Stimulated activated CD8-positive, alpha-beta memory T cell treated with anti-CD3 and anti-CD28 coated beads, Interleukin-15, amount 100 ng/mL, for 4 hours (primary cell): Measurements from ENCODE around the gene HOXC11.
A peak's percentile ranks its signal among the peaks of the same experiment; 100 is the strongest.

Source experiments
- DNase-seq, 2 donors: peaks; one replicate each; pipeline ENCODE4 v3.0.0-alpha.2; 2020; ENCODE audit warnings: low read depth in 2 of 2

HOXC11 gene

GRCh38 chr12:53997204-53998109 is 24.5 kb downstream of the HOXC11 start:
- DNase-seq = no peak

GRCh38 chr12:53998110-53998899 is 25.4 kb downstream of the HOXC11 start:
- no peak for DNase-seq

- DNase-seq = no peak
Observed at GRCh38 chr12:53998900-53999236, 25.9 kb downstream of the HOXC11 start.

GRCh38 chr12:53999559-54000115 is 26.7 kb downstream of the HOXC11 start:
- DNase-seq = no peak

- no peak for DNase-seq
Observed at GRCh38 chr12:54000116-54001114, 27.5 kb downstream of the HOXC11 start, which contains the start of gene HOXC9. HOXC9 (plus strand) TSS chr12:54000161; CDS start chr12:54000189, 28 bp downstream.

- DNase-seq = no peak
Observed at GRCh38 chr12:54001283-54002187, 28.6 kb downstream of the HOXC11 start.

GRCh38 chr12:54002278-54002914 is 29.5 kb downstream of the HOXC11 start:
- no peak for DNase-seq

- no peak for DNase-seq
Observed at GRCh38 chr12:54002915-54003389, 30.0 kb downstream of the HOXC11 start.

GRCh38 chr12:54003625-54004024 is 30.7 kb downstream of the HOXC11 start:
- DNase-seq = no peak

- no peak for DNase-seq
Observed at GRCh38 chr12:54004063-54004840, 31.3 kb downstream of the HOXC11 start.

- no peak for DNase-seq
Observed at GRCh38 chr12:54004841-54005530, 32.1 kb downstream of the HOXC11 start.

GRCh38 chr12:54005531-54005852 is 32.6 kb downstream of the HOXC11 start:
- no peak for DNase-seq

GRCh38 chr12:54005853-54006558 is 33.1 kb downstream of the HOXC11 start:
- DNase-seq = peak; percentile 52 to 55

GRCh38 chr12:54006559-54007220 is 33.8 kb downstream of the HOXC11 start:
- DNase-seq = no peak

GRCh38 chr12:54007538-54008259 is 34.8 kb downstream of the HOXC11 start:
- no peak for DNase-seq

- no peak for DNase-seq
Observed at GRCh38 chr12:54008260-54008552, 35.3 kb downstream of the HOXC11 start.
